Neural progenitor cell (in vitro differentiated cells): ENCODE measurements around the gene VWA8.

ENCODE experiments used
- EZH2 ChIP-seq: fragments of 200-600 bp; sonication (generic); IDR thresholded peaks from 2 replicates; pipeline ENCODE4 v1.6.1; 2017; ENCODE audit warnings: antibody characterized with exemption, mild to moderate bottlenecking, moderate library complexity
- EZH2phosphoT487 ChIP-seq: fragments of 200-600 bp; sonication (generic); IDR thresholded peaks from 2 replicates; pipeline ENCODE4 v1.6.1; 2017; ENCODE audit warnings: antibody characterized with exemption
- TF ChIP-seq, protein P1 (sequence below): fragments of 200-600 bp; sonication (generic); IDR thresholded peaks from 2 replicates; pipeline ENCODE4 v1.5.1; 2017; ENCODE audit warnings: antibody characterized with exemption, mild to moderate bottlenecking

DNA sequence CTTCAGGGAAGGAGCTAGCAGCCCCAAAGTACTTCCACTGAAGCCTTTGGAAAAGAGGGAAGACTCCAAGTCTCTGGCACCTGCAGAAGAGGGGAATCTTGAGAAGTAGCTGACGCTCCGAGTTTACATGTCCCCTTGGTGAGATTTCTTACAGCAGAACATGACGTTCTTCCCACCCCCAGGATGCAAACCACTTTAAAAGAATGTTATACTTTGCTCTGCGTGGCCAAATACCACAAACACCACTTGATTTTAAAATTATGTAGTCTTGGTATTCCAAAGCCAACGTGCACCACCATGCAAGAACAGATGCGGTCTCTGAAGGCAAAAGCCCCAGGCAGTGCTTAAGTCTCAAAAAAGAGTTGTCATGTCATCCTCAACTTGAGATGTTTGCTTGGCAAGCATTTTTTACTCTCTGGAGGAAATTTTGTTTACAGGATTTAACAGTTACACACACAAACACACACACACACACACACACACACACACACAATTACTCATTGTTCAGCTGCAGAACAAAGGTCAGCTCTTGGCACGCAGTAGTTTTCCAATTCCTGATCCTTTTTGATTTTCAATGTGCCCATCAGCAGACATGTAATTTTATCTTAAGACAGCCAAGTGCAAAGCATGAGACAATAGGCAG, 397.4 kb downstream of the VWA8 start:
- TF ChIP-seq, protein P1, sequence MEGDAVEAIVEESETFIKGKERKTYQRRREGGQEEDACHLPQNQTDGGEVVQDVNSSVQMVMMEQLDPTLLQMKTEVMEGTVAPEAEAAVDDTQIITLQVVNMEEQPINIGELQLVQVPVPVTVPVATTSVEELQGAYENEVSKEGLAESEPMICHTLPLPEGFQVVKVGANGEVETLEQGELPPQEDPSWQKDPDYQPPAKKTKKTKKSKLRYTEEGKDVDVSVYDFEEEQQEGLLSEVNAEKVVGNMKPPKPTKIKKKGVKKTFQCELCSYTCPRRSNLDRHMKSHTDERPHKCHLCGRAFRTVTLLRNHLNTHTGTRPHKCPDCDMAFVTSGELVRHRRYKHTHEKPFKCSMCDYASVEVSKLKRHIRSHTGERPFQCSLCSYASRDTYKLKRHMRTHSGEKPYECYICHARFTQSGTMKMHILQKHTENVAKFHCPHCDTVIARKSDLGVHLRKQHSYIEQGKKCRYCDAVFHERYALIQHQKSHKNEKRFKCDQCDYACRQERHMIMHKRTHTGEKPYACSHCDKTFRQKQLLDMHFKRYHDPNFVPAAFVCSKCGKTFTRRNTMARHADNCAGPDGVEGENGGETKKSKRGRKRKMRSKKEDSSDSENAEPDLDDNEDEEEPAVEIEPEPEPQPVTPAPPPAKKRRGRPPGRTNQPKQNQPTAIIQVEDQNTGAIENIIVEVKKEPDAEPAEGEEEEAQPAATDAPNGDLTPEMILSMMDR, result no peak
- TF ChIP-seq EZH2phosphoT487, result no peak
- no peak for TF ChIP-seq EZH2
